IMR-90 (cell line): Measurements from ENCODE around the gene XRCC4.

Experiments
- CHD1 ChIP-seq: IDR thresholded peaks from 2 replicates; pipeline ENCODE4 v1.6.1; 2012; ENCODE audit warnings: low read depth, low read length, improper control_type of control experiment
- CTCF ChIP-seq: conservative IDR thresholded peaks from 2 replicates; pipeline ENCODE4 v1.5.1; 2012; ENCODE audit warnings: mild to moderate bottlenecking, low read depth, low read length, improper control_type of control experiment
- POLR2A ChIP-seq: IDR thresholded peaks from 2 replicates; pipeline ENCODE4 v1.6.1; 2012; ENCODE audit warnings: mild to moderate bottlenecking, low read depth, low read length

GRCh38 chr5:83246071-83246470 lies 168.7 kb downstream of the XRCC4 start:
- TF ChIP-seq CTCF = no peak
- TF ChIP-seq POLR2A = no peak
- no peak for TF ChIP-seq CHD1
